HT-29 (cell line): ENCODE results near the gene EFCAB8. TPM values are rescaled to one million over a fixed set of nuclear protein-coding genes. Genes with fewer than 3 reads are reported as not detected.
"Not testable (repeated sequence)": the region's sequence is repeated elsewhere in the genome, so short reads cannot be mapped to it uniquely, and the experiment has no call there.

Source experiments
- DNase-seq: peaks from one replicate; pipeline ENCODE4 v3.0.0-alpha.2; 2015; ENCODE audit warnings: low spot score
- total RNA-seq: library from RNA; depleted of rRNA; stranded (reverse); fragments of >200 nt; shearing (Covaris generic); gene quantifications from 2 replicates; pipeline ENCODE4 v1.2.3, GENCODE V29; 2014

EFCAB8 gene
- total RNA-seq, 1 experiment from 2014 or later: 0.10 TPM

- no peak for DNase-seq
Observed at GRCh38 chr20:32911355-32911754, 52.6 kb downstream of the EFCAB8 start.

GRCh38 chr20:32912688-32913087 lies 54.0 kb downstream of the EFCAB8 start:
- DNase-seq: no peak

- no peak for DNase-seq
Observed at GRCh38 chr20:32914031-32914430, 55.3 kb downstream of the EFCAB8 start.

- no peak for DNase-seq
Observed at GRCh38 chr20:32917191-32917950, 58.6 kb downstream of the EFCAB8 start.

- no peak for DNase-seq
Observed at GRCh38 chr20:32918296-32918695, 59.6 kb downstream of the EFCAB8 start.

GRCh38 chr20:32918751-32919150 lies 60.0 kb downstream of the EFCAB8 start:
- no peak for DNase-seq

- DNase-seq: no peak
Observed at GRCh38 chr20:32920066-32920465, 61.3 kb downstream of the EFCAB8 start.

- no peak for DNase-seq
Observed at GRCh38 chr20:32920530-32921298, 62.0 kb downstream of the EFCAB8 start.

GRCh38 chr20:32922466-32922865 lies 63.7 kb downstream of the EFCAB8 start:
- no peak for DNase-seq

GRCh38 chr20:32924781-32925180 lies 66.1 kb downstream of the EFCAB8 start:
- DNase-seq: no peak

GRCh38 chr20:32925481-32926196 lies 66.9 kb downstream of the EFCAB8 start:
- no peak for DNase-seq

- DNase-seq: no peak
Observed at GRCh38 chr20:32929162-32929561, 70.4 kb downstream of the EFCAB8 start.

- no peak for DNase-seq
Observed at GRCh38 chr20:32930181-32930580, 71.5 kb downstream of the EFCAB8 start.

- DNase-seq: no peak
Observed at GRCh38 chr20:32930701-32931100, 72.0 kb downstream of the EFCAB8 start.

- no peak for DNase-seq
Observed at GRCh38 chr20:32934580-32934979, 75.9 kb downstream of the EFCAB8 start.

- no peak for DNase-seq
Observed at GRCh38 chr20:32941155-32941885, 82.6 kb downstream of the EFCAB8 start.

- no peak for DNase-seq
Observed at GRCh38 chr20:32943490-32944052, 84.8 kb downstream of the EFCAB8 start.

GRCh38 chr20:32945710-32946221 lies 87.0 kb downstream of the EFCAB8 start:
- peak; percentile 63 for DNase-seq

- no peak for DNase-seq
Observed at GRCh38 chr20:32946629-32947028, 87.9 kb downstream of the EFCAB8 start.

GRCh38 chr20:32950539-32950938 lies 91.8 kb downstream of the EFCAB8 start:
- DNase-seq: not testable (repeated sequence)

GRCh38 chr20:32957459-32957858 lies 98.7 kb downstream of the EFCAB8 start:
- no peak for DNase-seq
